AG09309 (cell line): ENCODE measurements around the gene DCDC2.
A peak's percentile ranks its signal among the peaks of the same experiment; 100 is the strongest.
"Not testable (repeated sequence)": the region's sequence is repeated elsewhere in the genome, so short reads cannot be mapped to it uniquely, and the experiment has no call there.

Source experiments
- DNase-seq: peaks from one replicate; pipeline ENCODE4 v3.0.0-alpha.2; 2010; ENCODE audit warnings: low read depth
- H3K4me3 ChIP-seq: 2 replicates; pipeline ENCODE4 v1.5.1; 2011; ENCODE audit warnings: mild to moderate bottlenecking, low read depth, low read length, moderate library complexity; ENCODE audit not compliant: control insufficient read depth
- TF ChIP-seq, protein P1 (sequence below): IDR thresholded peaks from 2 replicates; pipeline ENCODE4 v1.5.1; 2011; ENCODE audit warnings: mild to moderate bottlenecking, low read depth, low read length, inconsistent platforms; ENCODE audit not compliant: insufficient read depth, control insufficient read depth; ENCODE audit errors: missing control alignments

The DCDC2 gene

GRCh38 chr6:24306936-24307335 is 50.9 kb downstream of the DCDC2 start:
- H3K4me3 ChIP-seq = no peak overlapping the region
- TF ChIP-seq, protein P1, sequence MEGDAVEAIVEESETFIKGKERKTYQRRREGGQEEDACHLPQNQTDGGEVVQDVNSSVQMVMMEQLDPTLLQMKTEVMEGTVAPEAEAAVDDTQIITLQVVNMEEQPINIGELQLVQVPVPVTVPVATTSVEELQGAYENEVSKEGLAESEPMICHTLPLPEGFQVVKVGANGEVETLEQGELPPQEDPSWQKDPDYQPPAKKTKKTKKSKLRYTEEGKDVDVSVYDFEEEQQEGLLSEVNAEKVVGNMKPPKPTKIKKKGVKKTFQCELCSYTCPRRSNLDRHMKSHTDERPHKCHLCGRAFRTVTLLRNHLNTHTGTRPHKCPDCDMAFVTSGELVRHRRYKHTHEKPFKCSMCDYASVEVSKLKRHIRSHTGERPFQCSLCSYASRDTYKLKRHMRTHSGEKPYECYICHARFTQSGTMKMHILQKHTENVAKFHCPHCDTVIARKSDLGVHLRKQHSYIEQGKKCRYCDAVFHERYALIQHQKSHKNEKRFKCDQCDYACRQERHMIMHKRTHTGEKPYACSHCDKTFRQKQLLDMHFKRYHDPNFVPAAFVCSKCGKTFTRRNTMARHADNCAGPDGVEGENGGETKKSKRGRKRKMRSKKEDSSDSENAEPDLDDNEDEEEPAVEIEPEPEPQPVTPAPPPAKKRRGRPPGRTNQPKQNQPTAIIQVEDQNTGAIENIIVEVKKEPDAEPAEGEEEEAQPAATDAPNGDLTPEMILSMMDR = no peak
- DNase-seq = no peak

- no peak for DNase-seq
- TF ChIP-seq, protein P1 = no peak
- no peak overlapping the region for H3K4me3 ChIP-seq
These were observed 51.8 kb downstream of the DCDC2 start for GRCh38 chr6:24306038-24306437.

GRCh38 chr6:24296944-24297343 is 60.9 kb downstream of the DCDC2 start:
- TF ChIP-seq, protein P1 = no peak
- DNase-seq = no peak
- no peak overlapping the region for H3K4me3 ChIP-seq

- not testable (repeated sequence) for DNase-seq, H3K4me3 ChIP-seq
These were observed 64.0 kb downstream of the DCDC2 start for GRCh38 chr6:24293852-24294251.

GRCh38 chr6:24287239-24287638 is 70.6 kb downstream of the DCDC2 start:
- no peak for DNase-seq
- TF ChIP-seq, protein P1 = no peak
- H3K4me3 ChIP-seq = no peak overlapping the region

GRCh38 chr6:24284006-24284405 is 73.9 kb downstream of the DCDC2 start:
- TF ChIP-seq, protein P1 = no peak
- H3K4me3 ChIP-seq = no peak overlapping the region
- no peak for DNase-seq

DNA sequence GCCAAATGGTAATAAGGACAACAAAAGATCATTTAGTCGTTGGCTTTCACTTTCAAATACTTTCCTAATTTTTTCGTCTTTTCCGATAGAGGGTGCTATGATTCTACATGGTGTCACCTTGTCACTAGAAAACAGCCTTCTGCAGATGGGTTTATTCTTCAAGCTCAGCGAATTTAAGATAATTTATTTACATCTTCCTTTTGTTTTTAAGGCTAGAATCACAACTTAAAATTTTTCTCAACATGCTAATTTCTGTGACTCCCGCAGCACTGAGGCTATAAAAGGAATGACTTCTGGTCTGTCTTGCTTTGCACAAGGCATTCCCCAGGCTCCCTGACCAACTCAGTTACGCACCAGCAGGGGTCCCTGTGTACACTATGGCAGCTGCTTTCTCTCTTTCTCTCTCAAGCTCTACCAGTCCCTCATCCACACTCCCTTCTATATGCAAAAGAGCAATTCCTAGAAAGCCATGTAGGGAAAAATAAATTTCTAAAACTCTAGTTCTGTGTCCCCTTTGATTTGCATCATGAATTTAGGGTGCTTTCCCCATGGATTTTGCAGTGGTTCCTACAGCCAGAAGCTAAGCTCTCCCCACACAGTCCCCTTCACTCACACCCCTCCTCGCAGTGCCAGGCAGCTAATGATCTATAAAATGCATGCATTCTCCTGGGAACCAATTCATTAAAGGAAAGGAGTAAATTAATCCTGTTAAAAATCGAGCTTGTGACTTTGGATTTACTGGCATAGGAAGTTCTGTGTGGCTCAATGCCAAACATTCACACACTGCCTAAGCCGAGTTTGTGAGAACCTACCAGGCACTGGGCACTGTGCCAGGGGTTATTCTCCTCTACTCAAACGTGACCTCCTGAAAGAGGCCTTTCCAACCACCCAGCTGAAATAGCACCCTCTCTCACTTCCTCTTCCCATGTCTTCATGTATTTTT is 74.5 kb downstream of the DCDC2 start:
- no peak overlapping the region for H3K4me3 ChIP-seq
- TF ChIP-seq, protein P1 = peak; percentile 78
- DNase-seq = peak; percentile 38
